Neural cell (in vitro differentiated cells): ENCODE measurements around the gene CRADD. TPM values are rescaled to one million over a fixed set of nuclear protein-coding genes. Genes with fewer than 3 reads are reported as not detected.

Experiments used
- H2AFZ ChIP-seq: fragments of 200-600, 300-800 bp; sonication (generic), shearing (Covaris generic); 2 replicates; pipeline ENCODE4 v1.6.0; 2014; ENCODE audit warnings: low read depth, mild to moderate bottlenecking, antibody characterized with exemption, low read length, moderate library complexity
- H3F3A ChIP-seq: fragments of 200-600 bp; shearing (Covaris generic); 2 replicates; pipeline ENCODE4 v1.6.1; 2016; ENCODE audit warnings: mild to moderate bottlenecking, moderate library complexity, mixed read lengths, antibody characterized with exemption, low read length; ENCODE audit not compliant: insufficient read depth, poor library complexity, severe bottlenecking
- H3K27ac ChIP-seq: fragments of 200-600, 300-800 bp; sonication (generic), shearing (Covaris generic); 2 replicates; pipeline ENCODE4 v1.5.1; 2014; ENCODE audit warnings: mild to moderate bottlenecking, low read length, moderate library complexity
- H3K27me3 ChIP-seq: fragments of 300-800, 200-600 bp; sonication (generic), shearing (Covaris generic); 2 replicates; pipeline ENCODE4 v1.6.0; 2014; ENCODE audit warnings: mild to moderate bottlenecking, low read depth, low read length, moderate library complexity; ENCODE audit not compliant: insufficient read depth
- H3K36me3 ChIP-seq: fragments of 300-800, 200-600 bp; sonication (generic), shearing (Covaris generic); 2 replicates; pipeline ENCODE4 v1.5.1; 2014; ENCODE audit warnings: mild to moderate bottlenecking, antibody characterized with exemption, low read length, moderate library complexity; ENCODE audit not compliant: insufficient read depth
- H3K4me2 ChIP-seq: fragments of 300-800, 200-600 bp; sonication (generic), shearing (Covaris generic); 2 replicates; pipeline ENCODE4 v1.6.0; 2014; ENCODE audit warnings: mild to moderate bottlenecking, low read length
- H3K4me3 ChIP-seq: fragments of 300-800, 200-600 bp; sonication (generic), shearing (Covaris generic); 2 replicates; pipeline ENCODE4 v1.5.1; 2014; ENCODE audit warnings: mild to moderate bottlenecking, low read length, moderate library complexity
- H3K79me2 ChIP-seq: fragments of 200-600 bp; shearing (Covaris generic); replicated peaks from 2 replicates; pipeline ENCODE4 v1.6.0; 2014; ENCODE audit warnings: mild to moderate bottlenecking, low read length, moderate library complexity; ENCODE audit not compliant: insufficient read depth
- H3K9ac ChIP-seq: fragments of 300-800, 200-600 bp; sonication (generic), shearing (Covaris generic); 2 replicates; pipeline ENCODE4 v1.6.1; 2016; ENCODE audit warnings: mild to moderate bottlenecking, low read length, mixed read lengths
- H3K9me2 ChIP-seq: fragments of 200-600 bp; shearing (Covaris generic); 2 replicates; pipeline ENCODE4 v1.6.1; 2016; ENCODE audit warnings: mild to moderate bottlenecking, low read length, mixed read lengths; ENCODE audit not compliant: insufficient read depth
- H3K9me3 ChIP-seq: fragments of 200-600, 300-800 bp; sonication (generic), shearing (Covaris generic); 2 replicates; pipeline ENCODE4 v1.6.1; 2016; ENCODE audit warnings: mild to moderate bottlenecking, mixed run types, low read length, moderate library complexity, mixed read lengths
- H4K20me1 ChIP-seq: fragments of 200-600 bp; shearing (Covaris generic); 2 replicates; pipeline ENCODE4 v1.6.1; 2016; ENCODE audit warnings: mild to moderate bottlenecking, mixed run types; ENCODE audit not compliant: insufficient read depth
- CTCF ChIP-seq: fragments of 450-650 bp; IDR thresholded peaks from 2 replicates; pipeline ENCODE4 v1.5.1; 2014; ENCODE audit warnings: antibody characterized with exemption, mild to moderate bottlenecking, moderate library complexity; ENCODE audit not compliant: poor library complexity, severe bottlenecking
- EP300 ChIP-seq: fragments of 450-650 bp; conservative IDR thresholded peaks from 2 replicates; pipeline ENCODE4 v1.6.1; 2014; ENCODE audit warnings: antibody characterized with exemption, mild to moderate bottlenecking, moderate library complexity; ENCODE audit not compliant: poor library complexity, severe bottlenecking
- EZH2 ChIP-seq: fragments of 200-600, 300-800 bp; shearing (Covaris generic), sonication (generic); IDR thresholded peaks from 2 replicates; pipeline ENCODE4 v1.6.1; 2014; ENCODE audit warnings: antibody characterized with exemption, low read length, borderline replicate concordance, mild to moderate bottlenecking; ENCODE audit not compliant: insufficient read depth, poor library complexity, severe bottlenecking
- MXI1 ChIP-seq: fragments of 450-650 bp; conservative IDR thresholded peaks from 2 replicates; pipeline ENCODE4 v1.6.1; 2014; ENCODE audit warnings: antibody characterized with exemption, mild to moderate bottlenecking; ENCODE audit not compliant: poor library complexity, severe bottlenecking
- POLR2AphosphoS5 ChIP-seq: IDR thresholded peaks from 2 replicates; pipeline ENCODE4 v1.6.1; 2012
- RAD21 ChIP-seq: fragments of 450-650 bp; conservative IDR thresholded peaks from 2 replicates; pipeline ENCODE4 v1.6.1; 2014; ENCODE audit warnings: antibody characterized with exemption, mild to moderate bottlenecking, moderate library complexity
- SMC3 ChIP-seq: fragments of 450-650 bp; conservative IDR thresholded peaks from 2 replicates; pipeline ENCODE4 v1.6.1; 2014; ENCODE audit warnings: antibody characterized with exemption, mild to moderate bottlenecking, moderate library complexity; ENCODE audit not compliant: poor library complexity
- TAF1 ChIP-seq: IDR thresholded peaks from 2 replicates; pipeline ENCODE4 v1.6.1; 2012; ENCODE audit warnings: low read depth
- polyA plus RNA-seq: library from polyadenylated mRNA; depleted of rRNA; stranded (reverse); fragments of >200 nt; gene quantifications from 2 replicates; pipeline ENCODE4 v1.2.3, GENCODE V29; 2014
- TF ChIP-seq, protein P1 (sequence below): IDR thresholded peaks from 2 replicates; pipeline ENCODE4 v1.6.1; 2012; ENCODE audit warnings: borderline replicate concordance

The CRADD gene
- polyA plus RNA-seq, 1 donor from 2014 or later, result 23.5 TPM

DNA sequence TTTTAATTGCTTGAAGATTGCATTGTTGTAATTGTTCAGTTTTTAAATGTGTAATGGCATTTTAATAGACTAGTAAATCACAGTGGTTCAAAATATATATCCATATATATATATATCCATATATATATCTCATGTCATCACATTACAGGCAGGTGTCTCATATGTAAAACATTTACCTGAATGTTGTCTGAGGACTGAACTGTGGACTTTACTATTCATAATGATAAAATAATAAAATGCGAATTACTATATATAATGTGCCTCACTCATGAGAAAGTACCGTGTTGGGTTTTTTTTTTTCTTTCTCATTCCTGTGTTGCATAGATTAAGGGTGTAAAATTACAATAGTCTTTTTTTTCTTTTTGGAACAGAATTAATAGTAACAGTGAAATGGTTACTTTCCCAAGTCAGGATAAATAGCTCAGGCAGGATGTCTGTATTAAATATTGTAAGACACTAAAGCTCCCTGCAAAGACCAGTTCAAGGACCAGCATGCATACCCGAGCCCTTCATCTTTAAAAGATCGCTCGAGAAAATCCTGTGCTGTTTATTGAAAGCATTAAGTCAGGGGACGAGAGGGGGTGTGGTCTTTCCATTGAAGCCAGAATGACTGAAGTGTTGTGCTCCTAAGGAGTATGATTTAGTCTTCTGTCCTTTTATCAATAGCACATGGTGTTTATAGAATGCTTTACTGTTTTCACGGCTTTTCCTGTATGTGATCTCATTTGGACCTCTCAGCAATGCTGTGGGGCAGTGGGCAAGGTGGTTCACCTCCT, 173.5 kb downstream of the CRADD start:
- H3K4me3 ChIP-seq, result no peak overlapping the region
- no peaks in the 10 kb centered on the region for H3K27me3 ChIP-seq
- no peak overlapping the region for H2AFZ ChIP-seq
- no peak overlapping the region for H3K4me2 ChIP-seq
- no peaks in the 10 kb centered on the region for H4K20me1 ChIP-seq
- peaks cover 3% of the 10 kb centered on the region for H3F3A ChIP-seq
- TF ChIP-seq TAF1, result no peak
- TF ChIP-seq, protein P1, sequence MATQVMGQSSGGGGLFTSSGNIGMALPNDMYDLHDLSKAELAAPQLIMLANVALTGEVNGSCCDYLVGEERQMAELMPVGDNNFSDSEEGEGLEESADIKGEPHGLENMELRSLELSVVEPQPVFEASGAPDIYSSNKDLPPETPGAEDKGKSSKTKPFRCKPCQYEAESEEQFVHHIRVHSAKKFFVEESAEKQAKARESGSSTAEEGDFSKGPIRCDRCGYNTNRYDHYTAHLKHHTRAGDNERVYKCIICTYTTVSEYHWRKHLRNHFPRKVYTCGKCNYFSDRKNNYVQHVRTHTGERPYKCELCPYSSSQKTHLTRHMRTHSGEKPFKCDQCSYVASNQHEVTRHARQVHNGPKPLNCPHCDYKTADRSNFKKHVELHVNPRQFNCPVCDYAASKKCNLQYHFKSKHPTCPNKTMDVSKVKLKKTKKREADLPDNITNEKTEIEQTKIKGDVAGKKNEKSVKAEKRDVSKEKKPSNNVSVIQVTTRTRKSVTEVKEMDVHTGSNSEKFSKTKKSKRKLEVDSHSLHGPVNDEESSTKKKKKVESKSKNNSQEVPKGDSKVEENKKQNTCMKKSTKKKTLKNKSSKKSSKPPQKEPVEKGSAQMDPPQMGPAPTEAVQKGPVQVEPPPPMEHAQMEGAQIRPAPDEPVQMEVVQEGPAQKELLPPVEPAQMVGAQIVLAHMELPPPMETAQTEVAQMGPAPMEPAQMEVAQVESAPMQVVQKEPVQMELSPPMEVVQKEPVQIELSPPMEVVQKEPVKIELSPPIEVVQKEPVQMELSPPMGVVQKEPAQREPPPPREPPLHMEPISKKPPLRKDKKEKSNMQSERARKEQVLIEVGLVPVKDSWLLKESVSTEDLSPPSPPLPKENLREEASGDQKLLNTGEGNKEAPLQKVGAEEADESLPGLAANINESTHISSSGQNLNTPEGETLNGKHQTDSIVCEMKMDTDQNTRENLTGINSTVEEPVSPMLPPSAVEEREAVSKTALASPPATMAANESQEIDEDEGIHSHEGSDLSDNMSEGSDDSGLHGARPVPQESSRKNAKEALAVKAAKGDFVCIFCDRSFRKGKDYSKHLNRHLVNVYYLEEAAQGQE, result no peak
- no peak for TF ChIP-seq MXI1
- TF ChIP-seq SMC3, result no peak
- no peak for TF ChIP-seq POLR2AphosphoS5
- no peak for TF ChIP-seq EP300
- no peak for TF ChIP-seq EZH2
- no peak for TF ChIP-seq CTCF
- TF ChIP-seq RAD21, result no peak
- H3K9me3 ChIP-seq, result no peaks in the 10 kb centered on the region
- H3K27ac ChIP-seq, result peak overlapping the region; percentile 71
- no peak overlapping the region for H3K9ac ChIP-seq
- no peaks in the 10 kb centered on the region for H3K36me3 ChIP-seq
- no peaks in the 10 kb centered on the region for H3K9me2 ChIP-seq
- no peaks in the 10 kb centered on the region for H3K79me2 ChIP-seq

- Histone ChIP-seq H3K9me3 (no peaks in the 10 kb centered on the region), H3K9me2 (no peaks in the 10 kb centered on the region), H4K20me1 (no peaks in the 10 kb centered on the region), H3K9ac (no peak overlapping the region), H3K27ac (peak overlapping the region; percentile 71), H3K4me3 (no peak overlapping the region), H3K36me3 (no peaks in the 10 kb centered on the region), H3K79me2 (no peaks in the 10 kb centered on the region), H3F3A (peaks cover 3% of the 10 kb centered on the region), H3K27me3 (no peaks in the 10 kb centered on the region), H2AFZ (no peak overlapping the region), H3K4me2 (no peak overlapping the region)
- TF ChIP-seq MXI1 (no peak), TAF1 (no peak), CTCF (no peak), EZH2 (no peak), POLR2AphosphoS5 (no peak), SMC3 (no peak), EP300 (no peak), RAD21 (no peak)
- TF ChIP-seq, protein P1, result no peak
Observed at GRCh38 chr12:93851257-93851671, 174.1 kb downstream of the CRADD start.
